SIG-M5 treated with dmso at 0.1 percent for 504 hours (cell line): ENCODE measurements around the gene IGLON5.
A peak's percentile ranks its signal among the peaks of the same experiment; 100 is the strongest.

ENCODE experiments used
- DNase-seq: peaks from one replicate; lab custom pipeline; 2025; ENCODE audit not compliant: unreplicated experiment; lab: John Stamatoyannopoulos, UW

IGLON5 gene

GRCh38 chr19:51311351-51312257 is at the start of gene IGLON5:
Gene IGLON5, plus strand, starts transcription at chr19:51311644. Its CDS starts 204 bp downstream, at chr19:51311848.
- DNase-seq: no peak

- no peak for DNase-seq
Measured at GRCh38 chr19:51263808-51264207, 47.6 kb upstream of the IGLON5 start.

- no peak for DNase-seq
Measured at GRCh38 chr19:51271067-51271466, 40.4 kb upstream of the IGLON5 start.

GRCh38 chr19:51272183-51272810 is 39.1 kb upstream of the IGLON5 start:
- DNase-seq: peak; percentile 11

- no peak for DNase-seq
Measured at GRCh38 chr19:51274049-51274770, 37.2 kb upstream of the IGLON5 start.

- DNase-seq: no peak
Measured at GRCh38 chr19:51277112-51277511, 34.3 kb upstream of the IGLON5 start.

- DNase-seq: no peak
Measured at GRCh38 chr19:51282335-51282734, 29.1 kb upstream of the IGLON5 start.

- no peak for DNase-seq
Measured at GRCh38 chr19:51285682-51286081, 25.8 kb upstream of the IGLON5 start.

GRCh38 chr19:51289635-51290034 is 21.8 kb upstream of the IGLON5 start:
- no peak for DNase-seq

- no peak for DNase-seq
Measured at GRCh38 chr19:51292971-51293370, 18.5 kb upstream of the IGLON5 start.

- DNase-seq: no peak
Measured at GRCh38 chr19:51293571-51294210, 17.8 kb upstream of the IGLON5 start.

- DNase-seq: peak; percentile 4
Measured at GRCh38 chr19:51294211-51294976, 17.1 kb upstream of the IGLON5 start.

GRCh38 chr19:51294977-51295375 is 16.5 kb upstream of the IGLON5 start:
- DNase-seq: no peak

GRCh38 chr19:51295382-51296126 is 15.9 kb upstream of the IGLON5 start:
- no peak for DNase-seq

- DNase-seq: no peak
Measured at GRCh38 chr19:51296336-51297093, 14.9 kb upstream of the IGLON5 start.

GRCh38 chr19:51297406-51297805 is 14.0 kb upstream of the IGLON5 start:
- DNase-seq: no peak

- no peak for DNase-seq
Measured at GRCh38 chr19:51301266-51301665, 10.2 kb upstream of the IGLON5 start.

- DNase-seq: no peak
Measured at GRCh38 chr19:51305479-51305878, 6.0 kb upstream of the IGLON5 start.

- no peak for DNase-seq
Measured at GRCh38 chr19:51316688-51317087, 5.2 kb downstream of the IGLON5 start.
